HL-60 (cell line): ENCODE data around the gene VTCN1.

Source experiments
- DNase-seq, 2 experiments: peaks; one replicate each; pipeline ENCODE4 v3.0.0-alpha.2; 2010 to 2020; ENCODE audit warnings: low read depth in 1 of 2, low spot score in 1 of 2
- H3K27ac ChIP-seq: fragments of 250-450 bp; sonication (Bioruptor Pico); replicated peaks from 2 replicates; pipeline ENCODE4 v1.5.1; 2020; ENCODE audit warnings: mild to moderate bottlenecking, moderate library complexity
- H3K27me3 ChIP-seq: fragments of 250-450 bp; sonication (Bioruptor Pico); 2 replicates; pipeline ENCODE4 v1.5.1; 2021; ENCODE audit warnings: mild to moderate bottlenecking, moderate library complexity; ENCODE audit not compliant: insufficient read depth, poor library complexity, severe bottlenecking
- H3K4me3 ChIP-seq: replicated peaks from 2 replicates; pipeline ENCODE4 v1.5.1; 2011; ENCODE audit warnings: mild to moderate bottlenecking, control low read depth, low read length; ENCODE audit not compliant: insufficient read depth
- GABPA ChIP-seq: IDR thresholded peaks from 2 replicates; pipeline ENCODE4 v1.6.1; 2012; ENCODE audit warnings: low read depth
- POLR2AphosphoS5 ChIP-seq: IDR thresholded peaks from 2 replicates; pipeline ENCODE4 v1.6.1; 2012; ENCODE audit warnings: low read depth
- REST ChIP-seq: IDR thresholded peaks from 2 replicates; pipeline ENCODE4 v1.6.1; 2012; ENCODE audit warnings: low read depth; ENCODE audit not compliant: insufficient replicate concordance
- SPI1 ChIP-seq: IDR thresholded peaks from 2 replicates; pipeline ENCODE4 v1.6.1; 2012; ENCODE audit warnings: low read depth, mild to moderate bottlenecking, borderline replicate concordance
- TF ChIP-seq, protein P1 (sequence below): IDR thresholded peaks from one replicate; pipeline ENCODE4 v1.5.1; 2011; ENCODE audit warnings: low read length, control low read depth, inconsistent platforms; ENCODE audit not compliant: insufficient read depth

Gene VTCN1

DNA sequence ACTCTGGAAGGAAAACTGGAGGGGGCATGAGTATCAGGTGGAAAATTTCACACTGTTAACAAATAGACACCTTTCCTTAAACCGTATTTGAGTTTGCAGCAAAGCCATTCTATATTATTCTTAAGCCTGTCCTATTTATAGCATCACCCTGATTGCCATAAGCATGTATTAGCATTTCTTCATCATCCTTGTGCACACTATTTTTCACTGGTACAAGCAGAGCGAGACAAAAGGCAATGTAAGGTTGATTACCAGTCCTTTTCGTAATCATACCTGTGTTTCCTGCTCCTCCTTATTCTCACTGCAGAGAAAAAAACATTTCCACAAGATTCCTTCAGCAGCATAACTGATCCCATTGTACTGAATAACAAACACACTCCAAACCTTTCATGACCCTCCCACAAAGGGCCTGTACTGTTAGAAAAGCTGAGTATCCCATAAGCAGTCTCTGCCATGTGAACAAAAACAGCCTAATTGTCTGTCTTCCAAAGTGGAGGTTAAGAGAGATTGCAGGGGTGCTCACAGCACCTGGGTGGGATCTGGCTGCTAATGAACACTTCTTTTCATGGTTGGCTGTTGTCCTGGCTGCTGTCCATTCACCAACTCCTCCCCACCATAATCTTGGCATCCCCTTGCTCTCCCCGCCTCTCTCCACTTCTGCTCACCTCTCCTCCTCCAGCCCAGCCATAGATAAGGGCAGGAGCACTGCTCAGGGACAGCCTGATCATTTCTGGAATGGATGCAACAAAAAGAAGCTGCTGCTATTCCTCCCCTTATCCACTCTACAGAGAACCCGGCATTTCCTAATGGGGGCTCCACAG lies 30.4 kb downstream of the VTCN1 start:
- no peak for DNase-seq
- Histone ChIP-seq H3K4me3 (no peak overlapping the region), H3K27ac (no peak overlapping the region), H3K27me3 (no peaks in the 10 kb centered on the region)
- TF ChIP-seq REST (no peak), SPI1 (no peak), POLR2AphosphoS5 (no peak), GABPA (no peak)
- TF ChIP-seq, protein P1, sequence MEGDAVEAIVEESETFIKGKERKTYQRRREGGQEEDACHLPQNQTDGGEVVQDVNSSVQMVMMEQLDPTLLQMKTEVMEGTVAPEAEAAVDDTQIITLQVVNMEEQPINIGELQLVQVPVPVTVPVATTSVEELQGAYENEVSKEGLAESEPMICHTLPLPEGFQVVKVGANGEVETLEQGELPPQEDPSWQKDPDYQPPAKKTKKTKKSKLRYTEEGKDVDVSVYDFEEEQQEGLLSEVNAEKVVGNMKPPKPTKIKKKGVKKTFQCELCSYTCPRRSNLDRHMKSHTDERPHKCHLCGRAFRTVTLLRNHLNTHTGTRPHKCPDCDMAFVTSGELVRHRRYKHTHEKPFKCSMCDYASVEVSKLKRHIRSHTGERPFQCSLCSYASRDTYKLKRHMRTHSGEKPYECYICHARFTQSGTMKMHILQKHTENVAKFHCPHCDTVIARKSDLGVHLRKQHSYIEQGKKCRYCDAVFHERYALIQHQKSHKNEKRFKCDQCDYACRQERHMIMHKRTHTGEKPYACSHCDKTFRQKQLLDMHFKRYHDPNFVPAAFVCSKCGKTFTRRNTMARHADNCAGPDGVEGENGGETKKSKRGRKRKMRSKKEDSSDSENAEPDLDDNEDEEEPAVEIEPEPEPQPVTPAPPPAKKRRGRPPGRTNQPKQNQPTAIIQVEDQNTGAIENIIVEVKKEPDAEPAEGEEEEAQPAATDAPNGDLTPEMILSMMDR: no peak

GRCh38 chr1:117179471-117179870 lies 31.3 kb downstream of the VTCN1 start:
- no peak for DNase-seq
- no peak overlapping the region for H3K27ac ChIP-seq
- TF ChIP-seq POLR2AphosphoS5: no peak
- no peak overlapping the region for H3K4me3 ChIP-seq
- H3K27me3 ChIP-seq: no peaks in the 10 kb centered on the region

GRCh38 chr1:117178756-117179155 lies 32.0 kb downstream of the VTCN1 start:
- Histone ChIP-seq H3K27ac (no peak overlapping the region), H3K4me3 (no peak overlapping the region), H3K27me3 (no peaks in the 10 kb centered on the region)
- no peak for DNase-seq
- TF ChIP-seq SPI1 (no peak), POLR2AphosphoS5 (no peak), GABPA (no peak), REST (no peak)
- TF ChIP-seq, protein P1: no peak

DNA sequence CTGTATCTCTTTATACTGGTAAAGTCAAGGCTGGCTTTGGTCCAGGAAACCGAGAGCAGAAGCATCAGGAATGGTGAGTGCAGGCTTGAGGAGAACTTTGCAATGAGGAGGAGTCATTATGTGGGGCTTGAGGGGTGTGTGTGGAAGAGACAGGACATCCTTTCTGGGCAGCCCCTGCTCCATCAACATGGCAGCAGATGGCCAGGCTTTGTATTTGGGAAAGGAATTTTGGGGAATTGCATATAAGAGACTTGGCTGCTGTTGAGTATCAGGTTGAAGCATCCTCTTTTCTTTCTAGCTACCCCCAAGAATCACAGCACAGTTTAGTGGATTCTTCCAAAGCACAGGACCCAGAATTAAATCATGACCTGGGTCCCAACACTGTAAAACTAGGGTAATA lies 33.4 kb downstream of the VTCN1 start:
- TF ChIP-seq POLR2AphosphoS5 (no peak), SPI1 (no peak), REST (no peak), GABPA (no peak)
- TF ChIP-seq, protein P1: no peak
- no peak overlapping the region for H3K27ac ChIP-seq

More for the DNA sequence above, 33.4 kb downstream of the VTCN1 start:
- Histone ChIP-seq H3K4me3 (no peak overlapping the region), H3K27me3 (no peaks in the 10 kb centered on the region)
- no peak for DNase-seq
